Activated gamma-delta T cell treated with anti-CD3 and anti-CD28 coated beads, Interleukin-2, amount 50 U/mL, for 16 hours (primary cell): ENCODE measurements around the gene TAF5L.
"Not testable (repeated sequence)": the region's sequence is repeated elsewhere in the genome, so short reads cannot be mapped to it uniquely, and the experiment has no call there.

Experiments
- DNase-seq: peaks from one replicate; pipeline ENCODE4 v3.0.0-alpha.2; 2020; ENCODE audit warnings: low read depth

The TAF5L gene

DNA sequence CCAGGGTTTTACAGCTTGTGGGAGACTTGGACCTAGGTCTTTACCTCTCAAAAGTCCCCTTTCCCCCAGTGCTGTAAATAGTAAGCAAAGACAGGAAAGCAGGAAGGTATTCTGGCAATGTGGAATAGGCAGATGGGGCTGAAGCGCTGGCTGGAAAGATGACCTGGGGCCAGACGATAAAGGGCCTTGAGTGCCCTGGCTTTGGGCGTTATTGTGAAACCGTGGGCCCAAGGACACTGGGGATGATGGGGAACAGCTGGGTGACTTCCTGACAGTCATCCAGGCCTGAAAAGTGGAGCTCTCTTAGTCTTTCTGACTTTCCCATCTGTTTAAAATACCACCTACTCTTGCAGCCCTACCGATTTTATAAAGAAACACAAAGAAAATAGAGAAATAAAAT is 16.5 kb upstream of the TAF5L start:
- no peak for DNase-seq

DNA sequence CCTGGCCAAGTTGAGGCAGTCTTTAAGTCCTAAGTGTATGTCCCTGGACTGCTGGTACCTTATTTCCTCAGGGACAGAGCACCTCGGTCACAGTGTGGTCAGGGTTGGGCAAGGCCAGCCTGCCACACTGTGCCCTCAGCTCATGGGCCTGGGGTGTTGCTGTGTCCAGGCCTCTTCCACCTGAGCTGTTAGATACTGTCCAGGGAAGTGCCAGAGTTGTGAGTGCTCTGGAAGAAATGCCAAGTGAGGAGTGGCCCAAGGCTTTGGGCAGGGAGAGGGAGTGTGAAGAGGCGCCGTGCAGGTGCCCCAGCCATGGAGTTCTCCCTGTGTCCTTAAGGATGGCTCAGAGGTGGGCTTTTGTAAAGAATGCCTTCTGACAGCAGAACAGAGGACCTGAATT is 15.4 kb upstream of the TAF5L start:
- no peak for DNase-seq

DNA sequence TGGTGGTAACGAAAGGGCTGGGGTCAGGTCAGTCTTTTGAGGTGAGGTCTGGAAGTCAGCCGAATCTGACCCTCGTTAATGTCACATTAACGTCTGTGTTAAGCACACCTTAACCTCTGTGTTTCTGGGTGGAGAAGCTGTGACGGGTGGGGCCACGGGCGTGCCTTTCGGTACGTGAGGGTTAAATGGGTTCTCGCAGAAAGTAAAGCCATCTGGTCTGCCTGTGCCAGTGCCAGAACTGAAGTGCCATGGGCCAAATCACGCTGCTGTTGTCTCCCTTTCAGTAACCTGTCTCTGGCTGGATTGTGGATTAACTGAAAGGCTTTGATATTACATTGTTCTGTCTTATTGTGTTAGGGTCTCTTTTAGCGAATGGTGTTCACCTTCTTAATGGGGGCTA is 14.5 kb upstream of the TAF5L start:
- no peak for DNase-seq

DNA sequence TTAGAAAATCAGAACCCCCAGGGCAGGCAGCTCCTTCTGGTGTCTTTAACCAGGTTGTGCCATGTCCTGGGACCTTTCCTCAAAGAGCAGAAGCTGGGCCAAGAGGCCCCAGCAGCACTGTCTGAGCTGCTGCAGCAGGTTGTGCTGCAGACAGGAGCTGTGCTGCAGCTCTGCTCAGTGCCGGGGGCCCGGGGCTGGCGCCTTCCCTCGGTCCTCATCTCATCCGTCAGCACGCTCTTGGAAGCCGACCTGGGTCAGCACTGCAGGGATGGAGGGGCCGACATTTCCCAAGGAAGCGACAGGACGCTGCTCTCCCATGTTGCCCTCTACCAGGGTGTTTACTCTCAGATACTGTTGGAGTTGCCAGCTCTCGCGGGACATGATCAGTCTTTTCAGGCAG is 11.8 kb upstream of the TAF5L start:
- no peak for DNase-seq

DNA sequence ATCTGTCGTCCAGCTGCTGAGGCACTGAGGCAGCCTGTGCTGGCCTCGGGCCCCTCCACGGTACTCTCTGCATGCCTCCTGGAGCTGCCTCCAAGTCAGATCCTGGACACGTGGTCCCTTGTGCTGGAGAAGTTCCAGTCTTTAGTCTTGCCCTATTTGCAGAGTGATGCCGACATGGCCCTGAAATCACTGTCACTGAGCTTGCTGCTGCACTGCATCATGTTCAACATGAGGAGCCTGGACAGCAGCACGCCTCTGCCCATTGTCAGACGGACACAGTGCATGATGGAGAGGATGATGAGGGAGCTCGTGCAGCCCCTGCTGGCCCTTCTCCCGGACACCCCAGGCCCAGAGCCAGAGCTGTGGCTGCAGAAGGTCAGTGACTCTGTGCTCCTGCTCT is 10.1 kb upstream of the TAF5L start:
- no peak for DNase-seq

DNA sequence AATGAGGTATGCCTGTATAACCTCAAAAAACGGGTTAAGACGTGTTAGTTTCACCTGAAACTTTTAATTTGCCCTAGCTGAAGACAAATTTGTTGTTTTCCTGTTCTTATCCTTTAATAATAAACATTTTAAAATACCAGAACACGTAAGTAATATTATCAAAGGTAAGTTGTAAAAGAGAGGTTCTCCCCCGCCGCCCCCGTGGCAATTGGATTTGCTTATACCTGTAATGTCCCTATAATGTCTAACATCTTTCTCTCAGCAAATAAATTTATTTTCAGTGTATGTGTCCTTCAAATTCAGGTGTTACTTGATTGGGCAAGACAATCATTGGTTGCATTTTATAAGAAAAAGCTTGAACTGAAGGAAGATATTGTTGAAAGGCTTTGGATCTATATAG is 6.0 kb upstream of the TAF5L start:
- DNase-seq = no peak

DNA sequence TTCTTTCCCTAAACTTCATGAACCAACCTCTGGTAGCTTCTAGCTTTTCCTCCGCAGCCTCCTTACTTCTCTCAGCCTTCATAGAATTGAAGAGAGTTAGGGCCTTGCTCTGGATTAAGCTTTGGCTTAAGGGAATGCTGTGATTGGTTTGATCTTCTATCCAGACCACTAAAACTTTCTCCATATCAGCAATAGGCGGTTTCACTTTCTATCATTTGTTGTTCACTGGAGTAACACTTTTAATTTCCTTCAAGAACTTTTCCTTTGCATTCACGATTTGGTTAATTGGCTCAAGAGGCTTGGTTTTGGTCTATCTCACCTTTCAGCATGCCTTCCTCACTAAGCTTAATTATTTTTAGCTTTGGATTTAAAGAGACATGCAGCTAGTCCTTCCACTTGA is 5.2 kb upstream of the TAF5L start:
- no peak for DNase-seq

DNA sequence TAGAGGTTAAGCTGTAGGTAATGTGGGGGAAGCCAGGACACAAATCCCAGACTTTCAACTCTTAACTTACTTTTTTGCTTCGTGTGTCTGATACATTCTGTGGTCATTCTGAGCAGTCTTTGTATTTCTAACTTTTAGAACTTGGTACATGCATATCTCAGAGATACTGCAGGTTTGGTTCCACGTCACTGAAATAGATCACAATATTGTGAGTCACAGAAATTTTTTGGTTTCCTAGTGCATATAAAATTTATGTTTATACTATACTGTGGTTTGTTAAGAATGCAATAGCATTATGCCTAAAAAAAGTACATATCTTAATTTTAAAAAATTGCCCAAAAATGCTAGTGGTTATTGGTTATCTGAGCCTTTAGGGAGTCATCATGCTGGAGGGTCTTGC is 3.3 kb upstream of the TAF5L start:
- DNase-seq = no peak

DNA sequence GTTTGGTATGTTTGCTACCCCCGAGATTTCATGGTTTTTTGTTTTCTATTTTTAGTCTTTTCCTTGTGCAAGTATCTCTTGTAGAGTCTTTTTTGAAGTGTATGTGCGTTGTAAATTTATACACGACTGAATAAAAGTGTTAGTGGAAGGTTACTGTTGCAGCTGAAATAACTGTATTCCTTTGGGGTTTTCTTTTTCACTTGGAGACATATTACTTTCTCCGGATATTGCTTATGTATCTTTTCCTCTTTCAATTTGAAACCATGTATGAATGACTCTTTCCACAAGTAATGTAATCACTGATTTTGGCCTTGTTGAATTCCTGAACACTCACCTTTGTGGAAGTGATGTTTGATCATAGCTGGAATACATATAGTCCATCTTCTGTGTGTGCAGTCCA is 1.1 kb upstream of the TAF5L start:
- no peak for DNase-seq

DNA sequence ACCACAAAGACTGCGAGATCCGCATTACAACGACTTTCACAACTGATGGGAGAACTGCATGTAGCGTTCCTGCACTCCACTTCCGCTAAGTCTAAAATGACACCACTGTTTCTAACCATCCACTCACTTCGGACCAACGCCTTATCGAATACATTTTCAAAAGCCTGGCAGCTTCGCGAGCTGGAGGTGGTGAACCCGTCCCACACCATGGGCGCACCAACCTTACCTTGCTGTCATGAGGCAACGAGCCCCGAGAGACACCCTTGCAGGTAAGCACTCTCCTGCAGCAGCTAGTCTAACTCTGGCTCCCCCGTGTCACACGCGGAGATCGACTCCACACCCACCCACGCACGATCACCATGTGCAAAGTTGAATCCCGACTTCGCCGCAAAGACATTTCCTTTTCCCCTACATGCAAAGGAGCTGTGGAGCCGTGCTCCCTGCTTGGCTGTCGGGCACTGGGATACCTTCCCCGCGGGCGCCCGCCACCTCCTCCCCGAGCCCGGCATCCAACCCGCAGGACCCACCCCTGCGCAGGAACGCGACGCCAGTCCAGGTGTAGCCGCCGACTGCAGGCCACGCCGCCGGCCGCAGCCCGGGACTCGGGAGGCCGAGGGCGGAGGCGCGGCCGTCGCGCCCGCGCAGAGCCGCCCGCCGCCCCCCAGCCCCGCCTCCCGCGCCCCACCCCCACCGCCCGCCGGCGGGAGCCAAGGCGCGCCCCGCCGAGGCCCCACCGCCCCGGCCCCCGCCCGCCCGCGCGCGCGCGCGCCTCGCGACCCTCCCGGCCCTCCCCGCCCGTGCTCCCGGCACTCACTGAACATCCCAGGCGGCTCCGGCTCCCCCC is 629 bp downstream of the TAF5L start:
- DNase-seq = peak; percentile 36

DNA sequence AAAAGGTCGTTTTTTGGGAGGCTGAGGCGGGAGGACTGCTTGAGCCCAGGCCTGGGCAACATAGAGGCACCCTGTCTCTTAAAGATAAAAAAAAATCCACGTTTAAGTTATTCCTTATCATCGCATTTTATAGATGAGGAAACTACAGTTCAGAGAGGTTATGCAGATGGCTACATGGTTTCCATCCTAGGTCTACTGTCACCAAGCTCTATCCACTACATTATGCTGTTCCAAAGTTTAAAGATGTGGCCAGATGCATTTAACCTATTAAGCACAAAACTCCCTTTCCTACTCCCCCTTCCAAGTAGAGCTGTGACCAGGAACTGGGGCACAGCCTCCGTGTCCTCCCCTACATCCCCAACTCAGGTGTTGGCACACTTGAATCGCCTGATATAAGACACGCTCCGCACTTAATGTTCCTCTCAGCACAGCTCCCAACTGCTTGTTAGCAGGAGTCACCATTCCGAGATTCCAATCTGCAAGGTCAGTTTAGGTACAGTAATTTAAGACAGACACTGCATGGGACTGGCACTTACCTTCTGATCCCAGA is 1.3 kb downstream of the TAF5L start:
- no peak for DNase-seq

DNA sequence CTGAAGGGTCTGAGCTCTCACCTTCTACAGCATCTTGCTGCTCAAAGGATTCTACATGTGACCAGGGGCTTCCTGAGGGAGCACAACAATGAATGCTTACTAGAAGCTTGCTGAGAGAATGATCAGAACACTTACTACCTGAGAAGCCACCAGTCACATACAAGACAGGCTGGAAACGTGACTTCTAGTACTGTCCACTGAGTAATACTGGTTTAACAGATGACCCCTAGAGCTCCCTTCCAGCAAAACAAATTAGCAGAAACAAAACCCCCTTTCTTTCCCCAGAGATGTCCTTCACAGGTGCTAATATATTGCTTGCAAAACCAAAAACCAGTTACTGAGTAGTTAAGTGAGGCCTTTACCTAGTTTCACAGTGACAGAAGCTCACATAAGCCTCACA is 2.1 kb downstream of the TAF5L start:
- no peak for DNase-seq

DNA sequence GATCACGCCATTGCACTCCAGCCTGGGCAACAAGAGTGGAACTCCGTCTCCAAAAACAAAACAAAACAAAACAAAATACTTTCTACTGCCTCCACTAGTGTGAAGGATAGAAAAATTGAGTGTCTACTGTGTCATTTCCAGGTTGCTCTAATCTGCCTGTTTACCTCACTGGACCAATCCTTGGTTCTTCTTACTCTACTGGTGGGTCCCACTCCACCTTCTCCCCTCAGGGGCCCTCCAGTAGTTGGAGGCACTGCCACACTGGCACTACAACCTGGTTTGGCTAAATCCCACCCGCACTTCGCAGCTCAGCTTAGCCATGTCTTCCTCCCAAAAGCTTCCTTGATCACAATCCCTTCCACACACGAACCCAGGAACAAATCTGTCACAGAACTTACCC is 2.7 kb downstream of the TAF5L start:
- DNase-seq = no peak

DNA sequence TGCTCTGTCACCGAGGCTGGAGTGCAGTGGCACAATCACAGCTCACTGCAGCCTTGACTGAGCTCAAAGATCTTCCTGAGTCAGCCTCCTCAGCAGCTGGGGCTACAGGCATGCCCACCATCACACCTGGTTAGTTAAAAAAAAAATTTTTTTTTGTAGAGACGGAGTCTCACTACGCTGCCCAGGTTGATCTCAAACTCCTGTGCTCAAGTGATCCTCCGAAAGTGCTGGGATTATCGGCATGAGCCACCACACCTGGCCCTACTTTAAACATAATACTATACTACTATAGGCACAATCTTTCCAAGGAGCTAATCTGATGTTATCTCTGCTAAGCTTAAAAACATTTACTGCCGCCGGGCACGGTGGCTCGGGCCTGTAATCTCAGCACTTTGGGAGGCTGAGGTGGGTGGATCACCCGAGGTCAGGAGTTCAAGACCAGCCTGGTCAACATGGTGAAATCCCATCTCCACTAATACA is 3.2 kb downstream of the TAF5L start:
- DNase-seq = not testable (repeated sequence)

DNA sequence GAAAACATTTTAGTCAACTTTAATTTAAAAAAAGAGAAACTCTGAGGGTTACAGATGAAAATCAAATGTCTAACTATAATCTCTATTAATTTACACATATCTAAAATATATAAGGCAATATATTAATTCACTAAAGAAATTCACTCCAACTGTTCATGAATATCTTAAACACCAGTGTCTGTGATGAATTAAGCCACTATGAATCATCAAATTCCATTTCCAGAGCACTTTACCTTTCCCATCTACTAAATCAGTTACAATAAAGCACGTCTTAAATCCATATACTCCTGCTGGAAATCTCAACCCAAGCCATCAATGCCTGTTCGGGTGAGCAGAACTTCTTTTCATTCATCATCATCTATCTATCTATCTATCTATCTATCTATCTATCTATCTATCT is 4.3 kb downstream of the TAF5L start:
- no peak for DNase-seq

DNA sequence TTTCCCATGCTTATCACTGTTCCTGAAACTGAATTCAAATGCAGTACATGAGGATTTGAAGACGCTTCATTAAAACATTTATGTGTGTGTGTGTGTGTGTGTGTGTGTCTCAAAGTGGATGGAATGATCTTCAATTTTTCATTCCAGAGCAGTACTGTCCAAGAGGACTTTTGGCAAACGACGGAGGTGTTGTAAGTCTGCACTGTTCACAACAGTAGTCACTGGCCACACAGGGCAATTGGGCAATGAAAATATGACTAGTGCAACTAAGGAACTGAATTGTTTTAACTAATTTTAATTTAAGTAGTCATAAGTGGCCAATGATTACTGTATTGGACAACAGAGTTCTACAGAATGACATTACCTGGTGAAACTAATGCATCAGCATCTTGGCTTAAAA is 5.0 kb downstream of the TAF5L start:
- no peak for DNase-seq

DNA sequence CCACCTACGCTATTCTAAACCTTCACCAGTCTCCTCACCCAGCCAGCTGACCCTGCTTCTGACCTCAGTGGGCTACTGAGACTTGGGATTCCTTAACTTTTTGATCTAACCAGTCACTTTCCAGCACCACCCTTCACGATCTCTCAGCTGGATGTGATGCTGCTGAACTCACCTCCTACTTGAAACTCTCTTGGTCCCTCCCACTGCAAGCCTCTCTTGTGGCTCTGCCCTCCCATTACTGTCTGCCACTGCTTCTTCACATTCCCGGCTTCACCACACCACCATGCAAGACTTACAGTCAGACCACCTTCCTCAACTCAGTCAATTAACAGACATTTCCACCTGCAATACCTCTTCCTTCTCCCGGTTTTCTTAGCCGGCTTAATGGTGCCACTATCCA is 6.3 kb downstream of the TAF5L start:
- no peak for DNase-seq

DNA sequence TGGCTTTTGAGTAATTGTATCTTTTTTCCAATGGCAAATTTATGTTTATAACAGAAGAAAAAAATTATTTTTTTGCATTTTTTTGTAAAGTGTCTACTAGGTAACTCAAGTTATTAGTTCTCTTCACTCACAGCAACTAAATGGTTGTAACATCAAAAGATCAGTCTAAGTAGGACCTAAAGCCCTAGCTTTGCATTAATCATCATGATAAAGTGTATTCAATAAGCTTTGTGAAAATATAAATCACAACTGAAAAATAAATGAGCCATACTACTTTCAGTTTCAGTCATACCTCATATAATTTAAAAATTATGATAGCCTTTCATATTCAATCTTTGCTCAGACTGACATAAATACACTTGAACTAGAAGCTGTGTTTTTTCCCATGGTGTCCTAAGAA is 6.9 kb downstream of the TAF5L start:
- DNase-seq = no peak

DNA sequence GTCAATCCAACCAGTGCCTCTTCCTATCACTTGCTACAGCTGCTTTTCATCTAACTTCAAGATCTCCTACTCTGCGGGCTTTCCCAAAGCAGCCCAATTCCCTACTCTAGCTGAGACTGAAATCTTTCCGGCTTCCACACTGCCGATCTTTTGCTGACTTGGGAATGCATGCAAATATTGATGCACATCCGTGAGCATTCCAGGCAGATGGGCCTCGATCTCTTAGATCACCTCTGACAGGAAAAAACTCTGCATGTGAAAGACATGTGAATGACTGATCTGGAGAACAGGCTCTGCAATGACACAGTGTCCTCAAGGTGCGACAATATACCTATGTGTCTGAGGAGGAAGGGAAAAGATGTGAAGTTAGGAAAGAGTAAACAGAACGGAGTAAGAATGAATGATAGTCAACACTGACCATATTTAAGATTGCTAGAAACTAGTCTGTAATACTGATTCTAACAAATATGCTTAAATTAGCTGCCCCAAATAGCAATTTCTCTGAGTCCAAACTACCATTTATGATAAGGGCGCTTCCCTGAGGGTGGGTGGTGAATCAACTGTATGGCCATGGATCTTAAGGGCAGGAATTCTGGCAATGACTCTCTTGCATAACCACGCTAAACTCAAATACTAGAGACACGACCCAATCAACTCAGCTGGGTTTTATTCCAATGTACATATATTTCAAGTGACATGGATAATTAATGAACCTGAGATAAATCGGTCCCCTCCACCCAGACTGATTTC is 8.4 kb downstream of the TAF5L start:
- no peak for DNase-seq

DNA sequence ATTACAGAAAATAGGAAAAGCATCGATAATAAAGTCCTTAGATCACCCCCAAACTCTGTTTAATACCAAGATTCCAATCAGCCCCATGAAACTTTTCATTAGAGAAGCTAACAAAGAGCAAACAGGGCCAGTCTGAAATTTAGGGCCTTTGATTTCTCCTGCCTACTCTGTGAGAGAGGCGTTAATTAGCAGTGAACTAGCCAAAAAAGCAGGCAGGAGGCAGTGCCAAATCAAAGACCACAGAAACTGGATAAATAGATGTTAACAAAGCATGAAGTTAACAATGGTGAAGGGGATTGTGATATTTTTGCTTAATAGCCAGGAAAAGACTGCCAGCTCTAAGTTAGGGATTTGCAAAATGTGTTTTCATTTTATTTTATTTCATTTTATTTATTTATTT is 11.2 kb downstream of the TAF5L start:
- no peak for DNase-seq

DNA sequence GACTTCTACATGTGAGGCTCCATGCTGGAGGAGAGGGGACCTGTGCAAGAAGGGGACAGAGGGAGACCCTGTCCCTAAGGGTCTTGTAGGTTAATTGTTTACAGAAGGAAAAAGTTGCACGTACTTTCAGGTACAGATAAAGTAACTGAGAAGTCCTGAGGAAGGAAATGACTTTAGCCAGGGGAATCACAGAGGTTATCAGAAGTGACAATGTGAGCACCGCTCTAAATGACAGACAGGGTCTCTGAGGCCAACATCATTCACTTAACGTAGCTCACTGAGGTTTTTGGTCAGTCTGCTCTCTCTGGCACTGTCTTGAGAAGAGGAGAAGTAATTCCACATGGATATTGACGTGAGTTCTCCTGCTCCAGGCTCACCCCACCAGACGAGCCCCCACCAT is 12.0 kb downstream of the TAF5L start:
- DNase-seq = no peak

DNA sequence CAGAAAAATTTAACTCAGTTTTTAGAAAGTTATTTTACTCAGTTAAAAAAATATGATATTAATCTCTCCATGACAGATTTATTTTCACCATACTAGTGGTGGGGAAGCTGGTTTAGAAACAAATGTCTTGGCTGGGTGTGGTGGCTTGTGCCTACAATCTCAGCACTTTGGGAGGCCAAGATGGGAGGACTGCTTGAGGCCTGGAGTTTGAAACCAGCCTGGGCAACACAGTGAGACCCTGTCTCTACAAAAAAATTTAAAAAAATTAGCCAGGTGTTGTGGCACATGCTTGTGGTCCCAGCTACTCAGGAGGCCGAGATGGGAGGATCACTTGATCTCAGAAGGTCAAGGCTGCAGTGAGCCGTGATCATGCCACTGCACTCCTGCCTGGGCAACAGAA is 17.3 kb downstream of the TAF5L start:
- no peak for DNase-seq

DNA sequence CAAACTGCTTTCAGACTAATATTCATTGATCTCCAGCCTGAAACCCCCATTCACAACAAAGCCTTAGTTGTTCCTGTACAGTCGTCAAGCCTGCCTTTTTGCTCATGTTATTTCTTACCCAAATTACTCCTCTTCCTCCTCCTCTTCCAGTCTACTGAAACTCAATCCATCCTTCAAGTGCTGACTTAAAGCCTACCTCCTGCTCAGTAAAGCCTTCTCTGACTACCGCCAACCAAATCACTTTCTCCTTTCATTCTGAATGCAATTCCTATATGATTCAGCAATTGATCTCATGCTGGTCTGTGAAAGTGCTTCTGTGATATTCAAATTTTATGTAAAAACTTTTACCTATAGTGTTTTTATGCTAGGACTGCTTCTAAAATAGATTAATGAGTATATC is 18.6 kb downstream of the TAF5L start:
- no peak for DNase-seq
